ENCODE data around the gene PDPN. TPM values are rescaled to one million over a fixed set of nuclear protein-coding genes. Genes with fewer than 3 reads are reported as not detected.

PDPN gene
- total RNA-seq, 1 donor from 2014 or later = 13.6 TPM

- no peak overlapping the region for H3K4me3 ChIP-seq (ENCODE audit: low read length in 3 of 3)
- no peaks in the 10 kb centered on the region for H3K27me3 ChIP-seq (ENCODE audit: control insufficient read depth in 3 of 3, insufficient read depth in 3 of 3, low read length in 3 of 3)
- no peaks in the 10 kb centered on the region for H3K36me3 ChIP-seq (ENCODE audit: control insufficient read depth in 3 of 3, insufficient read depth in 3 of 3, low read length in 3 of 3)
- peaks cover 0 to 8% (median 0%) of the 10 kb centered on the region in 3 donors for H3K4me1 ChIP-seq (ENCODE audit: control insufficient read depth in 3 of 3, insufficient read depth in 3 of 3, low read length in 3 of 3)
- no peaks in the 10 kb centered on the region for H3K9me3 ChIP-seq (ENCODE audit: control insufficient read depth in 3 of 3, low read length in 3 of 3)
- H3K9ac ChIP-seq (ENCODE audit: low read depth in 1 of 3, low read length in 3 of 3) = peak overlapping the region in 1 of 3 donors; percentile 33
- peak overlapping the region; percentile 44 for H3K27ac ChIP-seq (ENCODE audit: low read depth, low read length)
These were observed 78.9 kb downstream of the PDPN start for GRCh38 chr1:13662493-13662892.

GRCh38 chr1:13663969-13664368, 80.3 kb downstream of the PDPN start:
- Histone ChIP-seq H3K4me3 (ENCODE audit: low read length in 3 of 3) (no peak overlapping the region), H3K9ac (ENCODE audit: low read depth in 1 of 3, low read length in 3 of 3) (no peak overlapping the region), H3K27me3 (ENCODE audit: control insufficient read depth in 3 of 3, insufficient read depth in 3 of 3, low read length in 3 of 3) (no peaks in the 10 kb centered on the region), H3K9me3 (ENCODE audit: control insufficient read depth in 3 of 3, low read length in 3 of 3) (no peaks in the 10 kb centered on the region), H3K4me1 (ENCODE audit: control insufficient read depth in 3 of 3, insufficient read depth in 3 of 3, low read length in 3 of 3) (peaks cover 0 to 8% (median 0%) of the 10 kb centered on the region in 3 donors), H3K36me3 (ENCODE audit: control insufficient read depth in 3 of 3, insufficient read depth in 3 of 3, low read length in 3 of 3) (no peaks in the 10 kb centered on the region), H3K27ac (ENCODE audit: low read depth, low read length) (no peak overlapping the region)

GRCh38 chr1:13664451-13664850, 80.8 kb downstream of the PDPN start:
- Histone ChIP-seq H3K9ac (ENCODE audit: low read depth in 1 of 3, low read length in 3 of 3) (no peak overlapping the region), H3K36me3 (ENCODE audit: control insufficient read depth in 3 of 3, insufficient read depth in 3 of 3, low read length in 3 of 3) (no peaks in the 10 kb centered on the region), H3K4me1 (ENCODE audit: control insufficient read depth in 3 of 3, insufficient read depth in 3 of 3, low read length in 3 of 3) (peaks cover 0 to 8% (median 0%) of the 10 kb centered on the region in 3 donors), H3K4me3 (ENCODE audit: low read length in 3 of 3) (no peak overlapping the region), H3K27me3 (ENCODE audit: control insufficient read depth in 3 of 3, insufficient read depth in 3 of 3, low read length in 3 of 3) (no peaks in the 10 kb centered on the region), H3K9me3 (ENCODE audit: control insufficient read depth in 3 of 3, low read length in 3 of 3) (no peaks in the 10 kb centered on the region), H3K27ac (ENCODE audit: low read depth, low read length) (no peak overlapping the region)

- H3K36me3 ChIP-seq (ENCODE audit: control insufficient read depth in 3 of 3, insufficient read depth in 3 of 3, low read length in 3 of 3) = no peaks in the 10 kb centered on the region
- peaks cover 0 to 8% (median 0%) of the 10 kb centered on the region in 3 donors for H3K4me1 ChIP-seq (ENCODE audit: control insufficient read depth in 3 of 3, insufficient read depth in 3 of 3, low read length in 3 of 3)
- H3K9ac ChIP-seq (ENCODE audit: low read depth in 1 of 3, low read length in 3 of 3) = no peak overlapping the region
- H3K9me3 ChIP-seq (ENCODE audit: control insufficient read depth in 3 of 3, low read length in 3 of 3) = no peaks in the 10 kb centered on the region
- H3K4me3 ChIP-seq (ENCODE audit: low read length in 3 of 3) = no peak overlapping the region
- H3K27ac ChIP-seq (ENCODE audit: low read depth, low read length) = no peak overlapping the region
- no peaks in the 10 kb centered on the region for H3K27me3 ChIP-seq (ENCODE audit: control insufficient read depth in 3 of 3, insufficient read depth in 3 of 3, low read length in 3 of 3)
These were observed 82.7 kb downstream of the PDPN start for GRCh38 chr1:13666317-13666716.

Small RNA genes within 50 kb of the gene (small RNA-seq; reads per million reads assigned to genes)
- gene RNA5SP41 = not detected

Other genes with a start within 250 kb of the PDPN start
- gene PRAMEF14, start 236.7 kb upstream of the PDPN start, total RNA-seq = not detected
- not detected for gene PRAMEF19, start 211.9 kb upstream of the PDPN start, total RNA-seq
- not detected for gene PRAMEF17, start 194.2 kb upstream of the PDPN start, total RNA-seq
- not detected for gene PRAMEF20, start 173.4 kb upstream of the PDPN start, total RNA-seq
- gene LRRC38, start 69.8 kb upstream of the PDPN start, total RNA-seq = 10.4 TPM
- 23.0 TPM for gene PRDM2, start 116.4 kb downstream of the PDPN start, total RNA-seq